Middle frontal gyrus (tissue), 1 donor: ENCODE data around the gene GPR158.
"Not testable (repeated sequence)": the region's sequence is repeated elsewhere in the genome, so short reads cannot be mapped to it uniquely, and the experiment has no call there.

ENCODE experiments used
- DNase-seq: peaks from one replicate; pipeline ENCODE4 v3.0.0-alpha.2; 2015; ENCODE audit warnings: low spot score; ENCODE audit errors: extremely low spot score

Gene GPR158

GRCh38 chr10:25174461-25175230, at the start of gene GPR158:
GPR158 (plus strand) TSS chr10:25175001; CDS start chr10:25175421, 420 bp downstream.
- peak; percentile 81 for DNase-seq

GRCh38 chr10:25125201-25125611, 49.6 kb upstream of the GPR158 start:
- DNase-seq: peak; percentile 43

GRCh38 chr10:25129592-25129991, 45.2 kb upstream of the GPR158 start:
- no peak for DNase-seq

GRCh38 chr10:25130906-25131305, 43.9 kb upstream of the GPR158 start:
- DNase-seq: no peak

GRCh38 chr10:25142116-25142864, 32.5 kb upstream of the GPR158 start:
- DNase-seq: no peak

GRCh38 chr10:25157650-25158049, 17.2 kb upstream of the GPR158 start:
- no peak for DNase-seq

GRCh38 chr10:25159591-25159990, 15.2 kb upstream of the GPR158 start:
- no peak for DNase-seq

GRCh38 chr10:25162391-25162790, 12.4 kb upstream of the GPR158 start:
- DNase-seq: no peak

- not testable (repeated sequence) for DNase-seq
Measured at GRCh38 chr10:25163464-25163863, 11.3 kb upstream of the GPR158 start.

- no peak for DNase-seq
Measured at GRCh38 chr10:25169740-25170139, 5.1 kb upstream of the GPR158 start.

GRCh38 chr10:25170627-25171026, 4.2 kb upstream of the GPR158 start:
- DNase-seq: no peak

GRCh38 chr10:25175527-25176420, 973 bp downstream of the GPR158 start:
- DNase-seq: no peak

GRCh38 chr10:25176421-25176968, 1.7 kb downstream of the GPR158 start:
- no peak for DNase-seq

GRCh38 chr10:25177093-25177753, 2.4 kb downstream of the GPR158 start:
- no peak for DNase-seq

- DNase-seq: no peak
Measured at GRCh38 chr10:25177754-25178135, 2.9 kb downstream of the GPR158 start.

GRCh38 chr10:25178411-25178810, 3.6 kb downstream of the GPR158 start:
- no peak for DNase-seq

- DNase-seq: no peak
Measured at GRCh38 chr10:25180801-25181200, 6.0 kb downstream of the GPR158 start.

- no peak for DNase-seq
Measured at GRCh38 chr10:25182636-25183035, 7.8 kb downstream of the GPR158 start.

- DNase-seq: no peak
Measured at GRCh38 chr10:25191162-25191895, 16.5 kb downstream of the GPR158 start.

- no peak for DNase-seq
Measured at GRCh38 chr10:25198151-25198550, 23.4 kb downstream of the GPR158 start.
